Peyer's patch (tissue), 4 donors: ENCODE results near the gene ATP2A2. TPM values are rescaled to one million over a fixed set of nuclear protein-coding genes. Genes with fewer than 3 reads are reported as not detected.

Source experiments
- DNase-seq, 3 donors: peaks; one replicate each; pipeline ENCODE4 v3.0.0-alpha.2; 2017 to 2019
- H3K27ac ChIP-seq, 4 donors: fragments of 200-600 bp; sonication (generic); one replicate each; pipeline ENCODE4 v1.5.1; 2016 to 2019
- H3K27me3 ChIP-seq, 2 donors: fragments of 200-600 bp; sonication (generic); one replicate each; pipeline ENCODE4 v1.5.1; 2019
- H3K36me3 ChIP-seq, 3 donors: fragments of 200-600 bp; sonication (generic); one replicate each; pipeline ENCODE4 v1.5.1; 2016 to 2019
- H3K4me1 ChIP-seq, 4 donors: fragments of 200-600 bp; sonication (generic); one replicate each; pipeline ENCODE4 v1.5.1; 2016 to 2019
- H3K4me3 ChIP-seq, 4 donors: fragments of 200-600 bp; sonication (generic); 1 replicate in 3 of 4; 2 replicates in 1 of 4; pipeline ENCODE4 v1.5.1; 2016 to 2019; ENCODE audit warnings: mild to moderate bottlenecking in 1 of 4
- H3K9me3 ChIP-seq, 4 donors: fragments of 200-600 bp; sonication (generic); one replicate each; pipeline ENCODE4 v1.5.1; 2016 to 2019; ENCODE audit warnings: mild to moderate bottlenecking in 1 of 4
- POLR2A ChIP-seq, 2 donors: fragments of 450-650 bp; IDR thresholded peaks; one replicate each; pipeline ENCODE4 v1.5.1; 2017; ENCODE audit warnings: antibody characterized with exemption in 2 of 2, mild to moderate bottlenecking in 2 of 2, moderate library complexity in 2 of 2
- total RNA-seq, 4 donors: library from RNA; depleted of rRNA; stranded (reverse); fragments of >200 nt; gene quantifications; one replicate each; pipeline ENCODE4 v1.1.0, GENCODE V29; 2016
- TF ChIP-seq, protein P1 (sequence below), 6 experiments: fragments of 450-650 bp in 4 of 6; fragments of 200-600 bp in 2 of 6; sonication (generic) in 1 of 6; IDR thresholded peaks; one replicate each; pipeline ENCODE4 v1.5.1; 2017 to 2019; ENCODE audit warnings: antibody characterized with exemption in 6 of 6, mild to moderate bottlenecking in 3 of 6, moderate library complexity in 1 of 6

ATP2A2 gene
- total RNA-seq, 4 donors from 2014 or later = 102 to 239 (median 208) TPM

DNA sequence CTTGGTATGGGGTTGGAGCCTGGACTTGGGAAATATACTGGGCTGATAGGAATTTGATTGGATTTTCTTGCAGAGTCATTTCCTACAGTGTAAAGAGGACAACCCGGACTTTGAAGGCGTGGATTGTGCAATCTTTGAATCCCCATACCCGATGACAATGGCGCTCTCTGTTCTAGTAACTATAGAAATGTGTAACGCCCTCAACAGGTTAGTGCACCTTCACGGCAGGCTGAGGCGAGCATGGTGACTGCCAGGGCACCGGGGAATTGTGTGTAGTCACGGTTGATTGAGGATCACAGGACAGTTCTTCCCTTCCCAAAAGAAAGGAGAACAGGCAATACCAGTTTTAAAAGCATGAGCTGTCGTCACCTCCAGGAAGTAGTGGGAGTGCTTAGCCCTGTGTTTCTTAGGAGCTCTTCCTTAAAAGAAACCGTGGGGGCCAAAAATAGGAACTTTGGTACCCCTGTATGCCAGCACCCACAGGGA is 64.2 kb downstream of the ATP2A2 start:
- TF ChIP-seq POLR2A (IDR thresholded peaks at IDR 0.05) = no peak
- TF ChIP-seq, protein P1, sequence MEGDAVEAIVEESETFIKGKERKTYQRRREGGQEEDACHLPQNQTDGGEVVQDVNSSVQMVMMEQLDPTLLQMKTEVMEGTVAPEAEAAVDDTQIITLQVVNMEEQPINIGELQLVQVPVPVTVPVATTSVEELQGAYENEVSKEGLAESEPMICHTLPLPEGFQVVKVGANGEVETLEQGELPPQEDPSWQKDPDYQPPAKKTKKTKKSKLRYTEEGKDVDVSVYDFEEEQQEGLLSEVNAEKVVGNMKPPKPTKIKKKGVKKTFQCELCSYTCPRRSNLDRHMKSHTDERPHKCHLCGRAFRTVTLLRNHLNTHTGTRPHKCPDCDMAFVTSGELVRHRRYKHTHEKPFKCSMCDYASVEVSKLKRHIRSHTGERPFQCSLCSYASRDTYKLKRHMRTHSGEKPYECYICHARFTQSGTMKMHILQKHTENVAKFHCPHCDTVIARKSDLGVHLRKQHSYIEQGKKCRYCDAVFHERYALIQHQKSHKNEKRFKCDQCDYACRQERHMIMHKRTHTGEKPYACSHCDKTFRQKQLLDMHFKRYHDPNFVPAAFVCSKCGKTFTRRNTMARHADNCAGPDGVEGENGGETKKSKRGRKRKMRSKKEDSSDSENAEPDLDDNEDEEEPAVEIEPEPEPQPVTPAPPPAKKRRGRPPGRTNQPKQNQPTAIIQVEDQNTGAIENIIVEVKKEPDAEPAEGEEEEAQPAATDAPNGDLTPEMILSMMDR (IDR thresholded peaks at IDR 0.05) = no peak
- no peaks in the 10 kb centered on the region for H3K27me3 ChIP-seq
- no peaks in the 10 kb centered on the region for H3K4me1 ChIP-seq
- no peak overlapping the region for H3K4me3 ChIP-seq
- H3K9me3 ChIP-seq = no peaks in the 10 kb centered on the region
- peak overlapping the region in 1 of 4 donors; percentile 56 for H3K27ac ChIP-seq
- DNase-seq = peak in 1 of 3 donors; percentile 61
- peaks cover 5 to 100% (median 6%) of the 10 kb centered on the region in 3 donors for H3K36me3 ChIP-seq

DNA sequence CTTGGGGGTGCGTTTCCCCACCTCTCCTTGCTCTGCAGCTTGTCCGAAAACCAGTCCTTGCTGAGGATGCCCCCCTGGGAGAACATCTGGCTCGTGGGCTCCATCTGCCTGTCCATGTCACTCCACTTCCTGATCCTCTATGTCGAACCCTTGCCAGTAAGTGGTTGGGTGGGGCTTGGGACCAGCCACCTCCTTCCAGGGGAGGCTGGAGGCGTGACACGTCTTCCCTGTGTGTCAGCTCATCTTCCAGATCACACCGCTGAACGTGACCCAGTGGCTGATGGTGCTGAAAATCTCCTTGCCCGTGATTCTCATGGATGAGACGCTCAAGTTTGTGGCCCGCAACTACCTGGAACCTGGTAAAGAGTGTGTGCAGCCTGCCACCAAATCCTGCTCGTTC is 64.9 kb downstream of the ATP2A2 start:
- H3K36me3 ChIP-seq = peaks cover 5 to 97% (median 6%) of the 10 kb centered on the region in 3 donors
- H3K27ac ChIP-seq = peak overlapping the region in 1 of 4 donors; percentile 56
- no peaks in the 10 kb centered on the region for H3K4me1 ChIP-seq
- H3K9me3 ChIP-seq = no peaks in the 10 kb centered on the region
- peak in 1 of 3 donors; percentile 41 for DNase-seq
- H3K4me3 ChIP-seq = no peak overlapping the region
- H3K27me3 ChIP-seq = no peaks in the 10 kb centered on the region
- no peak for TF ChIP-seq POLR2A (IDR thresholded peaks at IDR 0.05)
- TF ChIP-seq, protein P1 (IDR thresholded peaks at IDR 0.05) = no peak

DNA sequence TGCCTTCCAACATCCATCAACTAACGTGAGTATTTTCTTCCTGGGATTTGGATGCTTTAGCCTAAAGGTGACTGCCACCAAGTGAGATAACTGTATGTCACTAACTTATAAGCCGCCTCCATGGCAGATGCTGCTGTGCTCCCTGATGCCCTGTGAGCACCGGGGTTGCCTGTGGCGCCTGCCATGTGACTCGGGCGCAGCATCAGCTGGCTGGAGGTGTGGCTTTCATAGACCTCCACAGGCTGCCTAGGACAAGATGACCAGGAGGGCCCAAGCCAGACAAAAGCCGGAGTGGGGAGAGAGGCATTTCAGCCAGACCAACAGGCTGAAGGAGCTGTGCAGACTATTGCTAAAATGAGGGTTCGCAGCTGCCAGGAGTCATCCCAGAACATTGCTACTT is 66.7 kb downstream of the ATP2A2 start:
- Histone ChIP-seq H3K27me3 (no peaks in the 10 kb centered on the region), H3K27ac (no peak overlapping the region), H3K4me3 (no peak overlapping the region), H3K9me3 (no peaks in the 10 kb centered on the region), H3K36me3 (peaks cover 4 to 79% (median 6%) of the 10 kb centered on the region in 3 donors), H3K4me1 (no peaks in the 10 kb centered on the region)
- DNase-seq = peak in 1 of 3 donors; percentile 32
- TF ChIP-seq POLR2A (IDR thresholded peaks at IDR 0.05) = no peak
- TF ChIP-seq, protein P1 (IDR thresholded peaks at IDR 0.05) = no peak

DNA sequence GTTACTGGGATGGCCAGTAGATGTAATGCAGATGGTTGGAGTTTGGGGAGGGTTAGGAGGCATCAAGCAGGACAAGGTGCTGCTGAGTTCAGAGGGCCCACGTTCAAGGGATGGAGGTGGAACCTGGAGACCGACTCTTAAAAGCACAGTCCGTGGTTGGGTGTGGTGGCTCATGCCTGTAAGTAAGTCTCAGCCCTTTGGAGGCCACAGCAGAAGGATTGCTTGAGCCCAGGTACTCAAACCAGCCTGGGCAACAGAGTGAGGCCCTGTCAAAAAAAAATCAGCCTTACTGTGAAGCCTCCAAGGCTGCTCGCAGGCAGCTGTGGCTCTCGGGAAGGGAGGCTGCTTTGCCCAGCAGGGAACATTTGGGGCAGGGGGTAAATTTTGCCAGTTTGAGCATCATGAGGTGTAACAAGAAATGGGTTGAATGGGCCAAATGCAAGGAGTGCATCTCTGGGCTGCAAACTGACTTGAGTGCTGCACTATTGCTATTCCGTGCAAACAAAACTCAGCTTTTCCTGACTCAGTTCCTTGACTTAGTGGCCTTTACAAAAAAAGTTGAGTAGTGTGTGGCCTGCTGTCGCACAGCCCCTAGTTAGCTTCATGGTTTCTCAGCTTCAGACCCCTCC is 67.5 kb downstream of the ATP2A2 start:
- no peak overlapping the region for H3K27ac ChIP-seq
- no peaks in the 10 kb centered on the region for H3K27me3 ChIP-seq
- H3K36me3 ChIP-seq = peaks cover 0 to 71% (median 6%) of the 10 kb centered on the region in 3 donors
- peak in 1 of 3 donors; percentile 37 for DNase-seq
- TF ChIP-seq, protein P1 (IDR thresholded peaks at IDR 0.05) = no peak
- TF ChIP-seq POLR2A (IDR thresholded peaks at IDR 0.05) = no peak
- H3K4me1 ChIP-seq = no peaks in the 10 kb centered on the region
- H3K9me3 ChIP-seq = no peaks in the 10 kb centered on the region
- no peak overlapping the region for H3K4me3 ChIP-seq

DNA sequence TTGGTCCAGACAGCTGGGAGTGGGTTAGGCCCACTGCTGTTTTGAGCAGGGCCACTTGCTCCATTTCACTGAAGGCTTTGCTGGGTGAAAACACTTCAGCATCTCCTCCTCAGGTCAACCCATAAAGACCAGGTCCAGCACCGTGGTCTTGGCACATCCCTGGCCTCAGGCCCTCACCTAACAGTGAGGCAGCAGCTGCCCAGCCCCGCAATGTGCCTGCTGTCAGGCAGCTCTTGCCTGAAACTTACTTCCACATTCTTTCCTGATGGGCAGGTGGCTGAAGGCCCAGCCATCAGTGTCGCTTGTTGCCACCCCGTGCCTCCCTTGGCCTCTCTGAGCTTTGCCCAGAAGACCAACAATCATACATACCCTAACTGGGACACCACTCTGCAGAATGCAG is 68.0 kb downstream of the ATP2A2 start:
- Histone ChIP-seq H3K4me1 (no peaks in the 10 kb centered on the region), H3K9me3 (no peaks in the 10 kb centered on the region), H3K36me3 (peaks cover 0 to 66% (median 6%) of the 10 kb centered on the region in 3 donors), H3K4me3 (no peak overlapping the region), H3K27me3 (no peaks in the 10 kb centered on the region), H3K27ac (no peak overlapping the region)
- DNase-seq = no peak
- TF ChIP-seq, protein P1 (IDR thresholded peaks at IDR 0.05) = no peak
- TF ChIP-seq POLR2A (IDR thresholded peaks at IDR 0.05) = no peak
